Fibroblast of the aortic adventitia (primary cell): ENCODE measurements around the gene PLAGL2. TPM values are rescaled to one million over a fixed set of nuclear protein-coding genes. Genes with fewer than 3 reads are reported as not detected.
"Not testable (repeated sequence)": the region's sequence is repeated elsewhere in the genome, so short reads cannot be mapped to it uniquely, and the experiment has no call there.

Experiments used
- DNase-seq: peaks from one replicate; pipeline ENCODE4 v3.0.0-alpha.2; 2010; ENCODE audit warnings: low read depth
- H3K4me3 ChIP-seq: 2 replicates; pipeline ENCODE4 v1.5.1; 2011; ENCODE audit warnings: low read depth, mild to moderate bottlenecking, control low read depth, low read length, moderate library complexity
- total RNA-seq: library from RNA; depleted of rRNA; stranded (reverse); fragments of >200 nt; gene quantifications from 2 replicates; pipeline ENCODE4 v1.2.3, GENCODE V29; 2012; ENCODE audit warnings: low replicate concordance
- TF ChIP-seq, protein P1 (sequence below): IDR thresholded peaks from 2 replicates; pipeline ENCODE4 v1.5.1; 2011; ENCODE audit warnings: mild to moderate bottlenecking, low read length, control low read depth, inconsistent platforms; ENCODE audit not compliant: insufficient read depth

PLAGL2 gene
- total RNA-seq, 1 donor: 4.2 TPM

DNA sequence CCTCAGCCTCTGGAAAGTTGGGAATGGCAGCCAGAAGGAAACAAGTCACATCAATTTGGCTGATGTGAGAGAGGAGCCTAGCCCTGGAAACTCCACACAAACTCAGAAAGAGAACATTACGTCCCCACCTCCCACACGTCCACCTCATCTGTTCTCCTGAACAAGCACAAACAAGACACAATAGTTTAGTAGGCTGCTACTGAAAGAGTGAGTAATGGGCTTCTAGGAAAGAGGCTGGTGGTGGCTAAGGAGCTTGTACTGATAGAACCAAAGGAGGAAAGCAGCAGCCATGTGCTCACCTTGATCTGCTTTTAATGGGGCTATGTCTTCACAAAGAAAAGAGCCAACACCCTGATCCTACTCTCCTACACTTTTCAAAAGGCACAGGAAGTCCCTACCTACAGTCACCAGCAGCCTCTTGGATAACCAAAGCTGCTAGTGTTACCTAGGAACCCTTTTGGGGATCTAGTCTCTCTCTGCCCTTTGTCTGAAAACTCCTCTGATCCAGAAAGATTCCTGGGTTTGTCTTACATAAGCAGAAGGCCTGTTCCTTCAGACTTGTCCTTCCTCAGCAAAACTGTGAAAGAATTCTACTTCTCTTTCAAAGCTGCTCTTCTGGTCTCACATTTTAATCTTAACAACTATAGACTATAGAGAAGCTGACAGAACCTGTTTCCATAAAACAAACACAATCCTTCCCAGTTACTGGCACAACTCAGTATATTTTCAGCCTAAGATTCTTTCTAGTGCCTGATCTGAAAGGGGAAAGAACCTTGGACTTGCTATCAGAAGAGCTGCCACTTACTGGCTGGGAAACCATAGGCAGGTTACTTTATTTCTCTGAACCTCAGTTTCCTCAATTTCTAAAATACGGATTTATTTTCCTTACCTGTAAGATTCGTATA, 3.1 kb downstream of the PLAGL2 start:
- H3K4me3 ChIP-seq: no peak overlapping the region
- TF ChIP-seq, protein P1, sequence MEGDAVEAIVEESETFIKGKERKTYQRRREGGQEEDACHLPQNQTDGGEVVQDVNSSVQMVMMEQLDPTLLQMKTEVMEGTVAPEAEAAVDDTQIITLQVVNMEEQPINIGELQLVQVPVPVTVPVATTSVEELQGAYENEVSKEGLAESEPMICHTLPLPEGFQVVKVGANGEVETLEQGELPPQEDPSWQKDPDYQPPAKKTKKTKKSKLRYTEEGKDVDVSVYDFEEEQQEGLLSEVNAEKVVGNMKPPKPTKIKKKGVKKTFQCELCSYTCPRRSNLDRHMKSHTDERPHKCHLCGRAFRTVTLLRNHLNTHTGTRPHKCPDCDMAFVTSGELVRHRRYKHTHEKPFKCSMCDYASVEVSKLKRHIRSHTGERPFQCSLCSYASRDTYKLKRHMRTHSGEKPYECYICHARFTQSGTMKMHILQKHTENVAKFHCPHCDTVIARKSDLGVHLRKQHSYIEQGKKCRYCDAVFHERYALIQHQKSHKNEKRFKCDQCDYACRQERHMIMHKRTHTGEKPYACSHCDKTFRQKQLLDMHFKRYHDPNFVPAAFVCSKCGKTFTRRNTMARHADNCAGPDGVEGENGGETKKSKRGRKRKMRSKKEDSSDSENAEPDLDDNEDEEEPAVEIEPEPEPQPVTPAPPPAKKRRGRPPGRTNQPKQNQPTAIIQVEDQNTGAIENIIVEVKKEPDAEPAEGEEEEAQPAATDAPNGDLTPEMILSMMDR: no peak
- DNase-seq: no peak

DNA sequence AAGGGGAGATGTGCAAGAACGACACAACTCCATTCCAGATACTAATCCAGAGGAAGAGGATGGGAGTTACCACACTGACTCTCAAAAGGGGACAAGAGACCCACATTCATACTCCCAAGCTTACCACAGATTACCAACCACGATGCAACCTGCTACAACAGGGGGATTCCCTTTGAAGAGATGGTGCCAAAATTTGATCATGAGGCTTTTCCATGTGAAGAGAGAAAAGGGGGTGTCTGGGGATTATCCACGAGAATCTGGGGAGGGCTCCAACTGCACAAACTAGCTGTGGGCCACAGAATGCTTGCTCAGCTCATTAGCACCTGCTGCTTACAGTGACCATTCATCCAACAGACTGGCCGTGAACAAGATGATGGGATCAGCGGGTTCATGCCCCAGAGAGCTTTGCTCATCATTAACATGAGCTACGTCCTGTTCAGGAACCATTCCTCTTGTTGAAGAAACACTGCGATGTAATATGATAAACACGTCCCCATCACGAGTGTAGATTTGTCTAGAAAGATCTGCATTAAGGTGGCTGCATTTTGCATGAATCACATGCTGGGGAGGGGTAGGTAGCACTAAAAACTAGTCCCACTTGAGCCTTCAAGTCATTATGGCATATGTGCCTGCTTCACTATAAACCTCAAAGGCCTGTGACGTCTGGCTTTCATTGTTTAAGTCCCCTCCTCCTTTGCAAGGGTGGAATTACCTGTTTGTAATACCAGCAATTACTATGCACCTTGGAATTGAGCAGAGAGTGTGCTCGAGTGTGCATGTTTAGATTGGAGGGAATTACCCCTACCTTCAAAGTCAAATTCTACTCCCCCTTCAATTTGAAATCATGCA, 4.0 kb downstream of the PLAGL2 start:
- H3K4me3 ChIP-seq: no peak overlapping the region
- TF ChIP-seq, protein P1: no peak
- DNase-seq: no peak

DNA sequence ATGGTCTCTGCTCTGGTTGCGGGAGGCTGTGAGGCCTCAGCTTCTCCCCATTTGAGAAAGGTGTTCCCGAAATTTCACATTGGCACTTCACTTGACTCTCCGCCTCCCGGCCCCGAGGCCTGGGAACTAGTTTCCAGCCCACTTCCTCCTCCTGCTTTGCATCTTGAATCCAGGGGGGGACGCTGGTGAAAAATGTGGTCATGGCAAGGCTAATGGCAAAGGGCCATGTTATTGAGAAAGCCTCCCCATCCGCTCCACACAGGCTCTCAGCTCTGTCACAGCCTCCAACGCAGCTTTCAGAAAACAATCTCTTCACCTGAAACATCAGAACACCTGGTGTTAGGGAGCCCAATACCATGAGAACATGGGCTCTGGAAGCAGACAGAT, 5.6 kb downstream of the PLAGL2 start:
- no peak overlapping the region for H3K4me3 ChIP-seq
- DNase-seq: no peak
- TF ChIP-seq, protein P1: no peak

DNA sequence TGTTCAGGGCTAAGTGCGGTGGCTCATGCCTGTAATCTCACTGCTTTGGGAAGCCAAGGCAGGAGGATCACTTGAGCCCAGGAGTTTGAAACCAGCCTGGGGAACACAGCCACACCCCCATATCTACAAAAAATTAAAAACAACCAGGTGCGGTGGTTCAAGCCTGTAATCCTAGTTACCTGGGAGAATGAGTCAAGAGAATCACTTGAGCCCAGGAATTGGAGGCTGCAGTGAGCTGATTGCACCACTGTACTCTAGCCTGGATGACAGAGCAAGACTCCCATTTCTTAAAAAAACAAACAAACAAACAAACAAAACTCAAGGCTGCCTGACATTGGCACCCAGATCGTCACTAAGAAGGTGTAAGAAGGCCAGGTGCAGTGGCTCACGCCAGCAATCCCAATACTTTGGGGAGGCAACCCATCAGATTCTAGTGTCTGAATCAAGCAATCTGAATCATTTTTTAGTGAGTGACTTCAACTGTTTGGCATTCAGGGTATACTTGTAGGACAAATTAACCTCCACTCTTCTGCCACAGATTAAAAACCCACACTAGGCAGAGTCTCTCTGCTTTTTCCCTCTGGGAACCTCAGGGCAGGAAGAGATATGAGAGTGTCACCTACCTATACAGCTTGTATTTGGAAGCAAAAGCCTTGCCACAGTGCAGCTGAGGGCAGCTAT, 6.1 kb downstream of the PLAGL2 start:
- TF ChIP-seq, protein P1: no peak
- DNase-seq: no peak

DNA sequence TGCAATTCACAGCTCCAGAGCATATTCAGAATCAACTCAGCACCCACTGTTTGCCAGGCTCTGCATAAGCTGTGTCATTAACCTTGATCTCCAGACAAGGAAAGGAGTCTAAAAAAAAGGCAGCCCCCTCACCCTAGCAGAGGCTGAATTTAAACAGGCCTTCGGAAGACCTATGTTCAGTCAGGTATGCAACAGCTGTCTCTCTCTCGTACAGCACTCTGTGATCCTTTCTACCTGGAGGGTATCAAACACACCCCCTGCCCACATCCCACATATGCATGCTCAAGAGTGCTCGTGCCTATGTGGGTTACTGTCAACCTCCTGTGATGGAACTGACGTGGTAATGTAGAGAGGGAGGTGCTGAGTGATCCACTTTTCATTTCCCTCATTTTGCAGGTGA, 8.5 kb downstream of the PLAGL2 start:
- H3K4me3 ChIP-seq: no peak overlapping the region
- DNase-seq: no peak
- TF ChIP-seq, protein P1: no peak

More for the DNA sequence above, 6.1 kb downstream of the PLAGL2 start:
- no peak overlapping the region for H3K4me3 ChIP-seq

DNA sequence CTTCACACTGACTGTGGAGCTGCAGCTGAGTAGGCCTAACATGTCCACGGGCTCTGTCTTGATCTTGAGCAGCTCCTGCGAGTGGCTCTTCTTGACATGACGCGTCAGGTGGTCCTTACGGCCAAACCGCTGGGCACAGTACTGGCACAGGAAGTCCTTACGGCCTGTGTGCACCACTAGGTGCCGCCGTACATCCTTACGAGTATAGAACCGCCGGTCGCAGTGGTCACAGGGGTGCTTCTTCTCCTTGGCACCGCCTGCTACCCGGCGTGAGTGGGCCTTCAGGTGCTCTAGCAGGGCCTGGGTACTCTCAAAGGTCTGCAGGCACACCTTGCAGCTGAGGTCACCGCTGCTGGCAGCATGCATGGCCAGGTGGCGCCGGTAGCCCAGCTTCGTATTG, 10.4 kb downstream of the PLAGL2 start:
- H3K4me3 ChIP-seq, DNase-seq: not testable (repeated sequence)

DNA sequence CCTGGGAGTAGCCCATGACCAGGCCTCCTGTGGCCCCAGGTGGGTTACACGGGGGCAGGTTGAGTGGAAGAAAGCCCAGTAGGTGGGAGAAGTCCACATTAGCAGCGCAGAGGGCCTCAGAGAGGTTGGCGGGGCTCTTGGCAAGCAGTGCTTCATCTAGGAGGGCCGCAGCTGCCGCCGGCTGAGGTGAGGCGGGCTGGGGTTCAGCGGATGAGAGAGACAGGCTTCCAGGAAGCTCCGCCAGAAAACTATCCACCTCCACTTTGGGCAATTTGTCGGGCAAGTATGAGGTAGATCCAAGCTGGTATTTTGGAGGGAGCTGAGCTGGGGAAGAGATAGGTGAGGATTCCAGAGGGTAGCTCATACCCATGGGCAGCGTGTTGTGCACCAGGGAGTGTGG, 10.9 kb downstream of the PLAGL2 start:
- not testable (repeated sequence) for DNase-seq, H3K4me3 ChIP-seq
